Keratinocyte (primary cell): Measurements from ENCODE around the gene CDKN2B. TPM values are rescaled to one million over a fixed set of nuclear protein-coding genes. Genes with fewer than 3 reads are reported as not detected.

Source experiments
- DNase-seq: peaks from one replicate; pipeline ENCODE4 v3.0.0-alpha.2; 2011; ENCODE audit warnings: low read depth, missing footprints, low spot score
- FAIRE-seq: peaks from 2 replicates; lab custom pipeline; 2011; peaks lifted over from hg19 to GRCh38; lab: Jason Lieb, UNC
- H2AFZ ChIP-seq: 2 replicates; pipeline ENCODE4 v1.6.0; 2012; ENCODE audit warnings: low read length, control low read depth, inconsistent platforms; ENCODE audit not compliant: control insufficient read depth
- H3K27ac ChIP-seq: 2 replicates; pipeline ENCODE4 v1.5.1; 2011; ENCODE audit warnings: low read length; ENCODE audit not compliant: control insufficient read depth, insufficient read depth
- H3K27me3 ChIP-seq: 3 replicates; pipeline ENCODE4 v1.6.0; 2011; ENCODE audit warnings: low read length; ENCODE audit not compliant: control insufficient read depth, insufficient read depth; ENCODE audit errors: extremely low read depth
- H3K36me3 ChIP-seq, 2 experiments: 2 replicates in 1 of 2; 3 replicates in 1 of 2; pipeline ENCODE4 v1.5.1; 2011; ENCODE audit warnings: low read length in 2 of 2, mild to moderate bottlenecking in 1 of 2; ENCODE audit not compliant: control insufficient read depth in 2 of 2, insufficient read depth in 2 of 2; ENCODE audit errors: extremely low read depth in 1 of 2
- H3K4me1 ChIP-seq: 3 replicates; pipeline ENCODE4 v1.5.1; 2011; ENCODE audit warnings: low read length; ENCODE audit not compliant: control insufficient read depth, insufficient read depth; ENCODE audit errors: extremely low read depth
- H3K4me2 ChIP-seq: 3 replicates; pipeline ENCODE4 v1.6.0; 2011; ENCODE audit warnings: low read depth, low read length; ENCODE audit not compliant: control insufficient read depth, insufficient read depth; ENCODE audit errors: extremely low read depth
- H3K4me3 ChIP-seq, 3 experiments: fragments of 200-600 bp in 1 of 3; sonication (generic) in 1 of 3; 2 replicates in 2 of 3; 3 replicates in 1 of 3; pipeline ENCODE4 v1.5.1; 2011 to 2016; ENCODE audit warnings: low read length in 3 of 3, mild to moderate bottlenecking in 3 of 3, control low read depth in 2 of 3, inconsistent platforms in 1 of 3, low read depth in 1 of 3, mixed read lengths in 1 of 3, mixed run types in 1 of 3, moderate library complexity in 1 of 3; ENCODE audit not compliant: control insufficient read depth in 2 of 3, insufficient read depth in 2 of 3; ENCODE audit errors: extremely low read depth in 1 of 3
- H3K79me2 ChIP-seq: 2 replicates; pipeline ENCODE4 v1.6.0; 2012; ENCODE audit warnings: low read length; ENCODE audit not compliant: control insufficient read depth, insufficient read depth
- H3K9ac ChIP-seq: 3 replicates; pipeline ENCODE4 v1.6.0; 2011; ENCODE audit warnings: low read length; ENCODE audit not compliant: control insufficient read depth, insufficient read depth; ENCODE audit errors: extremely low read depth
- H3K9me1 ChIP-seq: 3 replicates; pipeline ENCODE4 v1.6.0; 2011; ENCODE audit warnings: low read length; ENCODE audit not compliant: control insufficient read depth, insufficient read depth; ENCODE audit errors: extremely low read depth
- H3K9me3 ChIP-seq: 2 replicates; pipeline ENCODE4 v1.5.1; 2012; ENCODE audit warnings: low read depth, low read length; ENCODE audit not compliant: control insufficient read depth
- H4K20me1 ChIP-seq: 3 replicates; pipeline ENCODE4 v1.6.0; 2011; ENCODE audit warnings: low read length; ENCODE audit not compliant: control insufficient read depth, insufficient read depth; ENCODE audit errors: extremely low read depth
- CTCF ChIP-seq, 3 experiments: IDR thresholded peaks in 1 of 3; conservative IDR thresholded peaks in 1 of 3; optimal IDR thresholded peaks in 1 of 3; 2 replicates in 2 of 3; 3 replicates in 1 of 3; pipeline versions ENCODE3 to v1.5.1; 2011; ENCODE audit warnings: low read length in 3 of 3, mild to moderate bottlenecking in 3 of 3, moderate library complexity in 2 of 3, control low read depth in 1 of 3, inconsistent platforms in 1 of 3; ENCODE audit not compliant: insufficient read depth in 2 of 3; ENCODE audit errors: extremely low read depth in 1 of 3
- EZH2 ChIP-seq: IDR thresholded peaks from one replicate; pipeline ENCODE4 v1.6.1; 2012; ENCODE audit warnings: inconsistent platforms, mild to moderate bottlenecking, low read length, moderate library complexity
- dilution Hi-C: fragments of 300-500 bp; cut with MboI; formaldehyde crosslinking; loops from one replicate; pipeline ENCODE4 v1.7.0; 2020; ENCODE audit warnings: low sequenced_read_pairs; ENCODE audit not compliant: extremely low pct_ligation_motif_present
- polyA plus RNA-seq, 5 experiments: library from polyadenylated mRNA; depleted of rRNA in 3 of 5; stranded (reverse) in 3 of 5; stranded (forward) in 1 of 5; unstranded in 1 of 5; fragments of >200 nt; gene quantifications; 1 replicate in 1 of 5; 2 replicates in 3 of 5; 3 replicates in 1 of 5; pipeline versions ENCODE4 v1.2.1 to v1.2.3, GENCODE V29; 2011 to 2012; ENCODE audit warnings: missing spikeins in 2 of 5, low read depth in 1 of 5, low replicate concordance in 1 of 5

The CDKN2B gene
- polyA plus RNA-seq, 1 donor (not counting 4 experiments of a cell fraction or from before 2014, with no cell fraction given), result 19.9 TPM

- no peak overlapping the region for H3K9ac ChIP-seq
- no peaks in the 10 kb centered on the region for H3K27me3 ChIP-seq
- no peaks in the 10 kb centered on the region for H3K9me3 ChIP-seq
- H2AFZ ChIP-seq, result no peak overlapping the region
- H3K79me2 ChIP-seq, result peaks cover 24% of the 10 kb centered on the region
- TF ChIP-seq EZH2 (no peak), CTCF (optimal IDR thresholded peaks at IDR 0.05 in 1 of 3, IDR thresholded peaks at IDR 0.05 in 1 of 3, conservative IDR thresholded peaks at IDR 0.05 in 1 of 3; ENCODE audit: extremely low read depth in 1 of 3, insufficient read depth in 2 of 3, low read length in 3 of 3) (no peak)
- H4K20me1 ChIP-seq, result no peaks in the 10 kb centered on the region
- no peak for DNase-seq
- H3K36me3 ChIP-seq, result no peaks in the 10 kb centered on the region
- no peak for FAIRE-seq
- H3K4me3 ChIP-seq, result no peak overlapping the region
- H3K4me2 ChIP-seq, result peak overlapping the region; percentile 82
- dilution Hi-C loops, result no loop called here
- no peak overlapping the region for H3K27ac ChIP-seq
- no peaks in the 10 kb centered on the region for H3K9me1 ChIP-seq
- peaks cover 22% of the 10 kb centered on the region for H3K4me1 ChIP-seq
These were observed 12.7 kb downstream of the CDKN2B start for GRCh38 chr9:21996438-21996837.

GRCh38 chr9:21995666-21996398 is 13.3 kb downstream of the CDKN2B start:
- FAIRE-seq, result no peak
- Histone ChIP-seq H3K4me1 (peaks cover 22% of the 10 kb centered on the region), H3K27ac (peak overlapping the region; percentile 88), H3K4me2 (peak overlapping the region; percentile 82), H4K20me1 (no peaks in the 10 kb centered on the region), H3K27me3 (no peaks in the 10 kb centered on the region), H3K9me1 (no peaks in the 10 kb centered on the region), H3K4me3 (peak overlapping the region; percentile 84 to 96 (median 91)), H3K79me2 (peaks cover 27% of the 10 kb centered on the region), H2AFZ (peak overlapping the region; percentile 100), H3K9me3 (no peaks in the 10 kb centered on the region), H3K36me3 (no peaks in the 10 kb centered on the region), H3K9ac (peak overlapping the region; percentile 92)
- dilution Hi-C loops, result no loop called here
- TF ChIP-seq CTCF (optimal IDR thresholded peaks at IDR 0.05 in 1 of 3, IDR thresholded peaks at IDR 0.05 in 1 of 3, conservative IDR thresholded peaks at IDR 0.05 in 1 of 3; ENCODE audit: extremely low read depth in 1 of 3, insufficient read depth in 2 of 3, low read length in 3 of 3), result peak; percentile 11 to 39 (median 25)
- TF ChIP-seq EZH2, result no peak
- DNase-seq, result no peak
